Measurements from ENCODE around the gene SMIM22. TPM values are rescaled to one million over a fixed set of nuclear protein-coding genes. Genes with fewer than 3 reads are reported as not detected.

Gene SMIM22
- total and polyA plus RNA-seq, 2 of the 8 experiments (the other 6 are each of a cell fraction or from before 2014, with no cell fraction given): not detected

DNA sequence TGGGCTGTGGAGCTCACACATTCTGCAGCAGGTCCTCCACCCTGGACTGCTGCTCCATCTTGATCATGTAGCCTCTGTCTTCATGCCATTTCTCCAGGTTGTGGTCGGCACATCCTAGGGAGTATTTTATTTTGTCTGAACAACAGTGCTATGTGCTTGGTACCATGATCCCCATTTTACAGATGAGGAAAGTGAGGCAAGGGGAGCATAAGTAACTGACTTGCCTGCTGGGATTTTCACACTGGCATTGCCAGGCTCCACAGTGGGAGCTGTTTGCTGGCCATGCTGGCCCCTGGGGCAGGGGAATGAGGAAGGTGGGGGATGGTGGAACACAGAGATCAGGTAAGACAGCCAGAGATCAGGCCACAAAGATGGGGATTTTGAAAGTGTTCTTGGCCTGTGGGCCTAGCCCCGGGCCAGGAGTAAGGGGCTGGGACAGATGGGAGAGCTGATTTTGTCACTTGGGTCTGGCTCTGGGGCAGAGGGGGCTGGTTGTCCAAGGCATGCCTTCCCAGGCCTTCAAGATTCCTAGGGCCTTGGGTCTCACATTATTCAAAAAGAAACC, 18.9 kb upstream of the SMIM22 start:
- no peaks in the 10 kb centered on the region for H3K79me2 ChIP-seq (ENCODE audit: control insufficient read depth in 1 of 2, insufficient read depth in 2 of 2, low read length in 2 of 2)
- H3K23ac ChIP-seq (ENCODE audit: insufficient read length): no peak overlapping the region
- H2BK12ac ChIP-seq (ENCODE audit: low read depth, low read length): no peak overlapping the region
- no peak overlapping the region for H3K27ac ChIP-seq (ENCODE audit: low read depth, low read length)
- H3K36me3 ChIP-seq (ENCODE audit: control insufficient read depth in 2 of 4, insufficient read depth in 4 of 4, low read length in 3 of 4): no peaks in the 10 kb centered on the region
- H2BK15ac ChIP-seq (ENCODE audit: low read length): no peak overlapping the region
- H3K23me2 ChIP-seq (ENCODE audit: low read depth, low read length): 0 out of 2 replicates have a peak, but pooled peaks cover 2% of the 10 kb centered on the region
- H2AK5ac ChIP-seq (ENCODE audit: low read depth, low read length): no peak overlapping the region
- H3K4ac ChIP-seq (replicated peaks; ENCODE audit: insufficient read length, low read depth, low read length): no peak overlapping the region
- no peaks in the 10 kb centered on the region for H3K79me1 ChIP-seq (ENCODE audit: low read depth, low read length)
- no peaks in the 10 kb centered on the region for H3K27me3 ChIP-seq (replicated peaks in 1 of 4; ENCODE audit: control insufficient read depth in 3 of 4, extremely low read depth in 1 of 4, insufficient read depth in 3 of 4, low read length in 3 of 4)
- no peak overlapping the region for H2BK5ac ChIP-seq (ENCODE audit: low read depth, low read length)
- 87% methylated on average over 2 of the region's 2 CpGs; no CpG with 5 or more reads in 1 of the 2 experiments for WGBS, 2 experiments (ENCODE audit: extremely low coverage in 1 of 2, insufficient coverage in 1 of 2, insufficient read length in 1 of 2, insufficient replicate concordance in 2 of 2, low coverage in 1 of 2, low lambda C conversion rate in 2 of 2, missing lambda C conversion rate in 1 of 2)
- H3K9ac ChIP-seq (replicated peaks in 1 of 4; ENCODE audit: extremely low read depth in 1 of 4, low read depth in 3 of 4, low read length in 3 of 4): no peak overlapping the region
- CTCF ChIA-PET (ENCODE audit: partially characterized antibody): interaction anchor here (0.7 to 0.8 kb wide), 2 partner anchors 42 to 45 kb away, joined by 3 read pairs; partner anchors contain the start of genes ANKS3 and DNAAF8
- DNase-seq (ENCODE audit: low read depth in 1 of 2, low spot score in 2 of 2): no peak
- H2AFZ ChIP-seq (ENCODE audit: low read length): no peak overlapping the region
- no peak overlapping the region for H3K14ac ChIP-seq (ENCODE audit: insufficient read length)
- no peak overlapping the region for H3K56ac ChIP-seq (replicated peaks; ENCODE audit: insufficient read length, low read depth, low read length)
- no peaks in the 10 kb centered on the region for H4K20me1 ChIP-seq (replicated peaks in 1 of 2; ENCODE audit: control insufficient read depth in 1 of 2, insufficient read depth in 2 of 2, low read length in 2 of 2)
- no peaks in the 10 kb centered on the region for H3K9me3 ChIP-seq (ENCODE audit: insufficient read depth in 2 of 2, low read depth in 1 of 2, low read length in 1 of 2)
- H4K5ac ChIP-seq (ENCODE audit: insufficient read length, low read depth, low read length): no peak overlapping the region
- H4K91ac ChIP-seq (replicated peaks; ENCODE audit: insufficient read length, low read length): no peak overlapping the region
- H3K4me3 ChIP-seq (ENCODE audit: extremely low read depth in 1 of 4, insufficient read depth in 2 of 4, low read depth in 3 of 4, low read length in 4 of 4): no peak overlapping the region
- no peak overlapping the region for H4K8ac ChIP-seq (ENCODE audit: extremely low read depth, insufficient read depth, low read length)
- FAIRE-seq: no peak
- POLR2A ChIA-PET (ENCODE audit: partially characterized antibody): interaction anchor here (1.2 to 2.3 kb wide), 3 partner anchors 10 to 27 kb away, joined by 3 to 5 read pairs (median 4); partner anchors contain the start of genes ROGDI and SEPTIN12
- H3K18ac ChIP-seq (ENCODE audit: extremely low read depth, low read length): no peak overlapping the region
- no peak overlapping the region for H2BK120ac ChIP-seq (replicated peaks; ENCODE audit: low read depth, low read length)
- H3K4me2 ChIP-seq (ENCODE audit: insufficient read depth in 1 of 2, low read depth in 2 of 2, low read length in 2 of 2): no peak overlapping the region
- H2BK20ac ChIP-seq (ENCODE audit: low read length): no peak overlapping the region
- H3K4me1 ChIP-seq (replicated peaks in 1 of 4; ENCODE audit: control insufficient read depth in 3 of 4, insufficient read depth in 4 of 4, low read length in 3 of 4): no peaks in the 10 kb centered on the region
- TF ChIP-seq MAX (IDR thresholded peaks at IDR 0.05) (no peak), JUN (IDR thresholded peaks at IDR 0.05; ENCODE audit: low read depth, low read length) (no peak), HDAC2 (IDR thresholded peaks at IDR 0.05; ENCODE audit: borderline replicate concordance in 1 of 2, low read depth in 2 of 2, low read length in 2 of 2) (no peak), RAD21 (IDR thresholded peaks at IDR 0.05 in 1 of 2, conservative IDR thresholded peaks at IDR 0.05 in 1 of 2; ENCODE audit: low read depth in 2 of 2, low read length in 2 of 2) (no peak), TCF12 (IDR thresholded peaks at IDR 0.05; ENCODE audit: low read depth, low read length) (no peak), BCL11A (IDR thresholded peaks at IDR 0.05; ENCODE audit: low read depth in 2 of 2, low read length in 2 of 2) (no peak), CTCF (IDR thresholded peaks at IDR 0.05; ENCODE audit: control extremely low read depth in 1 of 3, insufficient read depth in 1 of 3, low read depth in 1 of 3, low read length in 3 of 3) (no peak), RFX5 (IDR thresholded peaks at IDR 0.05; ENCODE audit: borderline replicate concordance, low read depth, low read length) (no peak), TEAD4 (IDR thresholded peaks at IDR 0.05; ENCODE audit: low read depth, low read length) (no peak)

Data from H1 (cell line).